HEK293 (cell line): ENCODE results near the gene COL5A2.

Experiments
- CTCF ChIA-PET: fragments of 350-600 bp; formaldehyde crosslinking; extraction: SDS; loops from one replicate; lab custom pipeline; 2021; ENCODE audit warnings: antibody characterized with exemption; lab: Yijun Ruan, JAX
- POLR2A ChIA-PET: fragments of 300-600 bp; formaldehyde crosslinking; extraction: SDS; loops from one replicate; lab custom pipeline; 2020; ENCODE audit warnings: antibody characterized with exemption, inconsistent platforms; lab: Yijun Ruan, JAX
- H3K27ac ChIP-seq: fragments of 200-500 bp; sonication (Bioruptor generic); 2 replicates; pipeline ENCODE4 v1.5.1; 2014; ENCODE audit warnings: low read depth, low read length, control low read depth, inconsistent platforms; ENCODE audit errors: extremely low read depth
- H3K36me3 ChIP-seq, 2 experiments: fragments of 200-500 bp in 1 of 2; sonication (Bioruptor generic) in 1 of 2; 1 replicate in 1 of 2; 2 replicates in 1 of 2; pipeline ENCODE4 v1.5.1; 2014 to 2017; ENCODE audit warnings: inconsistent platforms in 2 of 2, low read length in 2 of 2; ENCODE audit not compliant: control insufficient read depth in 2 of 2, insufficient read depth in 1 of 2
- H3K4me1 ChIP-seq: fragments of 200-500 bp; sonication (Bioruptor generic); 2 replicates; pipeline ENCODE4 v1.5.1; 2014; ENCODE audit warnings: mild to moderate bottlenecking, low read length, inconsistent platforms; ENCODE audit not compliant: control insufficient read depth, insufficient read depth
- H3K4me3 ChIP-seq: 2 replicates; pipeline ENCODE4 v1.5.1; 2011; ENCODE audit warnings: low read depth, mild to moderate bottlenecking, control low read depth, low read length, moderate library complexity
- H3K9me3 ChIP-seq: fragments of 200-500 bp; sonication (Bioruptor generic); 2 replicates; pipeline ENCODE4 v1.5.1; 2014; ENCODE audit warnings: low read depth, low read length, inconsistent platforms; ENCODE audit not compliant: control insufficient read depth, insufficient read depth
- IKZF3 ChIP-seq: fragments of 450-650 bp; IDR thresholded peaks from 2 replicates; pipeline ENCODE4 v1.5.0; 2018; ENCODE audit warnings: missing biosample characterization, mild to moderate bottlenecking, missing genetic modification characterization, moderate library complexity
- KLF10 ChIP-seq: fragments of 450-650 bp; IDR thresholded peaks from 2 replicates; pipeline ENCODE4 v1.5.1; 2018; ENCODE audit warnings: missing biosample characterization, mild to moderate bottlenecking, missing genetic modification characterization
- PRDM4 ChIP-seq: fragments of 450-650 bp; formaldehyde crosslinking; IDR thresholded peaks from 2 replicates; pipeline ENCODE4 v1.5.1; 2017; ENCODE audit warnings: missing biosample characterization, missing genetic modification characterization
- SCRT2 ChIP-seq: fragments of 450-650 bp; formaldehyde crosslinking; IDR thresholded peaks from 2 replicates; pipeline ENCODE4 v1.5.1; 2016; ENCODE audit warnings: missing biosample characterization, missing genetic modification characterization
- YY2 ChIP-seq: fragments of 450-650 bp; formaldehyde crosslinking; IDR thresholded peaks from 2 replicates; pipeline ENCODE4 v1.5.1; 2016; ENCODE audit warnings: missing biosample characterization, missing genetic modification characterization
- ZFHX2 ChIP-seq: fragments of 450-650 bp; formaldehyde crosslinking; conservative IDR thresholded peaks from 2 replicates; pipeline ENCODE4 v1.5.1; 2016; ENCODE audit warnings: missing biosample characterization, missing genetic modification characterization
- ZNF10 ChIP-seq: fragments of 450-650 bp; formaldehyde crosslinking; IDR thresholded peaks from 2 replicates; pipeline ENCODE4 v1.5.1; 2017; ENCODE audit warnings: missing biosample characterization, missing genetic modification characterization
- ZNF114 ChIP-seq: fragments of 450-650 bp; formaldehyde crosslinking; IDR thresholded peaks from 2 replicates; pipeline ENCODE4 v1.5.0; 2017; ENCODE audit warnings: missing biosample characterization, missing genetic modification characterization
- ZNF155 ChIP-seq: fragments of 450-650 bp; formaldehyde crosslinking; IDR thresholded peaks from 2 replicates; pipeline ENCODE4 v1.5.1; 2016; ENCODE audit warnings: missing biosample characterization, missing genetic modification characterization
- ZNF16 ChIP-seq: fragments of 450-650 bp; formaldehyde crosslinking; IDR thresholded peaks from 2 replicates; pipeline ENCODE4 v1.5.1; 2016; ENCODE audit warnings: low read depth, missing biosample characterization, missing genetic modification characterization
- ZNF169 ChIP-seq: fragments of 450-650 bp; formaldehyde crosslinking; IDR thresholded peaks from 2 replicates; pipeline ENCODE4 v1.5.1; 2016; ENCODE audit warnings: missing biosample characterization, missing genetic modification characterization
- ZNF23 ChIP-seq: fragments of 450-650 bp; formaldehyde crosslinking; IDR thresholded peaks from 2 replicates; pipeline ENCODE4 v1.5.1; 2016; ENCODE audit warnings: missing biosample characterization, missing genetic modification characterization, borderline replicate concordance
- ZNF24 ChIP-seq: fragments of 450-650 bp; formaldehyde crosslinking; IDR thresholded peaks from 2 replicates; pipeline ENCODE4 v1.5.1; 2016; ENCODE audit warnings: missing biosample characterization, missing genetic modification characterization
- ZNF404 ChIP-seq: fragments of 450-650 bp; formaldehyde crosslinking; IDR thresholded peaks from 2 replicates; pipeline ENCODE4 v1.5.1; 2017; ENCODE audit warnings: missing biosample characterization, missing genetic modification characterization
- ZNF473 ChIP-seq: fragments of 450-650 bp; formaldehyde crosslinking; IDR thresholded peaks from 2 replicates; pipeline ENCODE4 v1.5.1; 2017; ENCODE audit warnings: missing biosample characterization, missing genetic modification characterization
- ZNF555 ChIP-seq: fragments of 450-650 bp; formaldehyde crosslinking; conservative IDR thresholded peaks from 2 replicates; pipeline ENCODE4 v1.5.1; 2017; ENCODE audit warnings: missing biosample characterization, mild to moderate bottlenecking, missing genetic modification characterization, inconsistent platforms
- ZNF558 ChIP-seq: fragments of 450-650 bp; formaldehyde crosslinking; IDR thresholded peaks from 2 replicates; pipeline ENCODE4 v1.5.1; 2016; ENCODE audit warnings: missing biosample characterization, missing genetic modification characterization
- ZNF596 ChIP-seq: fragments of 450-650 bp; IDR thresholded peaks from 2 replicates; pipeline ENCODE4 v1.5.0; 2018; ENCODE audit warnings: missing biosample characterization, mild to moderate bottlenecking, missing genetic modification characterization, moderate library complexity
- ZNF670 ChIP-seq: fragments of 450-650 bp; formaldehyde crosslinking; IDR thresholded peaks from 2 replicates; pipeline ENCODE4 v1.5.1; 2016; ENCODE audit warnings: missing biosample characterization, missing genetic modification characterization, low read depth
- ZNF701 ChIP-seq: fragments of 450-650 bp; formaldehyde crosslinking; IDR thresholded peaks from 2 replicates; pipeline ENCODE4 v1.5.1; 2016; ENCODE audit warnings: missing biosample characterization, missing genetic modification characterization
- ZNF747 ChIP-seq: fragments of 450-650 bp; formaldehyde crosslinking; IDR thresholded peaks from 2 replicates; pipeline ENCODE4 v1.5.1; 2016; ENCODE audit warnings: missing biosample characterization, missing genetic modification characterization
- ZNF776 ChIP-seq: fragments of 450-650 bp; formaldehyde crosslinking; IDR thresholded peaks from 2 replicates; pipeline ENCODE4 v1.5.0; 2017; ENCODE audit warnings: missing biosample characterization, missing genetic modification characterization, borderline replicate concordance
- ZNF830 ChIP-seq: fragments of 450-650 bp; IDR thresholded peaks from 2 replicates; pipeline ENCODE4 v1.5.0; 2018; ENCODE audit warnings: missing biosample characterization, missing genetic modification characterization, low read depth, mild to moderate bottlenecking, moderate library complexity
- ZNF843 ChIP-seq: fragments of 450-650 bp; formaldehyde crosslinking; IDR thresholded peaks from 2 replicates; pipeline ENCODE4 v1.5.1; 2016; ENCODE audit warnings: missing biosample characterization, missing genetic modification characterization

The COL5A2 gene

GRCh38 chr2:189049709-189050164, 129.8 kb downstream of the COL5A2 start:
- 0 out of 2 replicates have a peak, but pooled peaks cover 2% of the 10 kb centered on the region for H3K4me1 ChIP-seq
- POLR2A ChIA-PET, result no interaction called here
- no peaks in the 10 kb centered on the region for H3K36me3 ChIP-seq
- H3K27ac ChIP-seq, result no peak overlapping the region
- no peaks in the 10 kb centered on the region for H3K9me3 ChIP-seq
- no peak overlapping the region for H3K4me3 ChIP-seq
- CTCF ChIA-PET, result no interaction called here
- no peak for TF ChIP-seq SCRT2 (tag by site-specific recombination)
- no peak for TF ChIP-seq ZNF24 (tag by site-specific recombination)
- no peak for TF ChIP-seq ZNF155 (tag by site-specific recombination)
- TF ChIP-seq IKZF3 (tag by site-specific recombination), result no peak
- no peak for TF ChIP-seq ZNF10 (tag by site-specific recombination)
- no peak for TF ChIP-seq ZNF830 (tag by site-specific recombination)
- TF ChIP-seq ZNF404 (tag by site-specific recombination), result no peak

- no peak overlapping the region for H3K27ac ChIP-seq
- TF ChIP-seq ZNF670 (tag by site-specific recombination) (no peak), ZNF843 (tag by site-specific recombination) (no peak), ZNF16 (tag by site-specific recombination) (no peak), ZNF555 (tag by site-specific recombination) (no peak), ZNF473 (no peak), KLF10 (tag by site-specific recombination) (no peak), ZNF776 (tag by site-specific recombination) (no peak), ZNF747 (tag by site-specific recombination) (no peak), ZNF169 (tag by site-specific recombination) (no peak), ZNF596 (tag by site-specific recombination) (no peak), ZNF701 (tag by site-specific recombination) (no peak), PRDM4 (tag by site-specific recombination) (no peak), ZNF23 (no peak), YY2 (tag by site-specific recombination) (no peak), ZNF558 (tag by site-specific recombination) (no peak), ZNF114 (tag by site-specific recombination) (no peak), ZFHX2 (tag by site-specific recombination) (no peak)
- ChIA-PET POLR2A (no interaction called here), CTCF (no interaction called here)
- no peaks in the 10 kb centered on the region for H3K9me3 ChIP-seq
- H3K4me1 ChIP-seq, result 0 out of 2 replicates have a peak, but pooled peaks cover 2% of the 10 kb centered on the region
- H3K4me3 ChIP-seq, result no peak overlapping the region
- H3K36me3 ChIP-seq, result no peaks in the 10 kb centered on the region
Measured at GRCh38 chr2:189048189-189048588, 131.4 kb downstream of the COL5A2 start.
